ENCODE results near the gene SMPX.

DNA sequence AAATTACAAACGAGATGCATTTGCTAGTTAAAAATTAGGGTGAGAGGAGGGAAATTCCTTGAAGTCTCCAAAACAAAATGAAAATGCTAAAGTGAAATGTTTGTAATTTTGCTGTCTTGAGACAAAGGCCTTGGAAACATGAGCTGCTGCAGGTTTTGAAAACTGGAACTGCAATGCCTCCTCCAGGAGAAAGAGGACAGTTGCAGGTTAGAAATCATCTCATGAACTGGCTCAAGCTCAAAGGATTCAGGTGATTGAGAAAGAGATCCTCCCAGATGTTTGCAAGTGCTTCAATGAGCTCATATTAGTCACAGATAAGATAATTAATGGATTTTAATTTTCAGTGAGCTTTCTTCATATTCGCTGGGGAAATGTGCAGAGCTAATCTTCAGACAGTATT, 32.4 kb downstream of the SMPX start:
- TF ChIP-seq, protein P1, sequence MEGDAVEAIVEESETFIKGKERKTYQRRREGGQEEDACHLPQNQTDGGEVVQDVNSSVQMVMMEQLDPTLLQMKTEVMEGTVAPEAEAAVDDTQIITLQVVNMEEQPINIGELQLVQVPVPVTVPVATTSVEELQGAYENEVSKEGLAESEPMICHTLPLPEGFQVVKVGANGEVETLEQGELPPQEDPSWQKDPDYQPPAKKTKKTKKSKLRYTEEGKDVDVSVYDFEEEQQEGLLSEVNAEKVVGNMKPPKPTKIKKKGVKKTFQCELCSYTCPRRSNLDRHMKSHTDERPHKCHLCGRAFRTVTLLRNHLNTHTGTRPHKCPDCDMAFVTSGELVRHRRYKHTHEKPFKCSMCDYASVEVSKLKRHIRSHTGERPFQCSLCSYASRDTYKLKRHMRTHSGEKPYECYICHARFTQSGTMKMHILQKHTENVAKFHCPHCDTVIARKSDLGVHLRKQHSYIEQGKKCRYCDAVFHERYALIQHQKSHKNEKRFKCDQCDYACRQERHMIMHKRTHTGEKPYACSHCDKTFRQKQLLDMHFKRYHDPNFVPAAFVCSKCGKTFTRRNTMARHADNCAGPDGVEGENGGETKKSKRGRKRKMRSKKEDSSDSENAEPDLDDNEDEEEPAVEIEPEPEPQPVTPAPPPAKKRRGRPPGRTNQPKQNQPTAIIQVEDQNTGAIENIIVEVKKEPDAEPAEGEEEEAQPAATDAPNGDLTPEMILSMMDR (IDR thresholded peaks at IDR 0.05) = peak in 4 of 6 experiments; percentile 6 to 52 (median 50)
- TF ChIP-seq POLR2A (IDR thresholded peaks at IDR 0.05) = no peak
